ENCODE data around the gene PRAME. TPM values are rescaled to one million over a fixed set of nuclear protein-coding genes. Genes with fewer than 3 reads are reported as not detected.

The PRAME gene
- total and polyA plus RNA-seq, 2 of the 13 experiments (the other 11 are each of a cell fraction or from before 2014, with no cell fraction given), result 0.11 to 0.83 TPM

- TF ChIP-seq ZNF639 (CRISPR knock-in tag; conservative IDR thresholded peaks at IDR 0.05) (no peak), PATZ1 (CRISPR knock-in tag; IDR thresholded peaks at IDR 0.05) (0 out of 2 replicates have a peak, but pooled peaks have one; percentile 30), KDM2A (CRISPR knock-in tag; IDR thresholded peaks at IDR 0.05; ENCODE audit: borderline replicate concordance, low read depth) (peak; percentile 81; the same call in 1 of the 2 replicates), RFXANK (CRISPR knock-in tag; IDR thresholded peaks at IDR 0.05) (peak; percentile 54; the same call in 1 of the 2 replicates), HNF4G (IDR thresholded peaks at IDR 0.05; ENCODE audit: borderline replicate concordance, low read depth, low read length) (no peak), HNF4G (CRISPR knock-in tag; IDR thresholded peaks at IDR 0.05; ENCODE audit: borderline replicate concordance, low read depth) (no peak; the same call in 1 of the 2 replicates), ZNF484 (CRISPR knock-in tag; IDR thresholded peaks at IDR 0.05; ENCODE audit: borderline replicate concordance, low read depth) (no peak), TGIF2 (CRISPR knock-in tag; IDR thresholded peaks at IDR 0.05) (no peak), ZNF18 (CRISPR knock-in tag; IDR thresholded peaks at IDR 0.05; ENCODE audit: insufficient replicate concordance) (no peak), YEATS2 (CRISPR knock-in tag; IDR thresholded peaks at IDR 0.05; ENCODE audit: borderline replicate concordance) (peak; percentile 76), KDM4B (CRISPR knock-in tag; IDR thresholded peaks at IDR 0.05) (no peak), ONECUT2 (CRISPR knock-in tag; IDR thresholded peaks at IDR 0.05) (no peak), ZNF256 (CRISPR knock-in tag; conservative IDR thresholded peaks at IDR 0.05) (no peak), PBX2 (CRISPR knock-in tag; IDR thresholded peaks at IDR 0.05) (no peak), ATF4 (CRISPR knock-in tag; IDR thresholded peaks at IDR 0.05) (no peak), NR1H2 (CRISPR knock-in tag; IDR thresholded peaks at IDR 0.05; ENCODE audit: borderline replicate concordance, low read depth) (no peak), GPBP1L1 (CRISPR knock-in tag; IDR thresholded peaks at IDR 0.05) (no peak), ZNF33B (CRISPR knock-in tag; IDR thresholded peaks at IDR 0.05) (no peak), NFE2 (CRISPR knock-in tag; IDR thresholded peaks at IDR 0.05) (no peak), NFIC (IDR thresholded peaks at IDR 0.05; ENCODE audit: low read length) (no peak), NCOR1 (IDR thresholded peaks at IDR 0.05; ENCODE audit: borderline replicate concordance, low read length) (no peak)
Measured at GRCh38 chr22:22508274-22509176, 50.5 kb downstream of the PRAME start, which contains the start of gene ZNF280B (continued).

Data from HepG2 (cell line).